Calu3 (cell line): ENCODE data around the gene SHANK2. TPM values are rescaled to one million over a fixed set of nuclear protein-coding genes. Genes with fewer than 3 reads are reported as not detected.

Source experiments
- BruUV-seq: library from RNA; stranded (reverse); fragments of 400-500 nt; replicated peaks from 2 replicates; lab custom pipeline; 2021; lab: Mats Ljungman, UMichigan
- CTCF ChIA-PET: fragments of 300-600 bp; sonication (Branson Sonifier 250); formaldehyde crosslinking; loops from one replicate; lab custom pipeline; 2022; ENCODE audit warnings: antibody characterized with exemption; lab: Charles Lee
- DNase-seq: peaks from one replicate; pipeline ENCODE4 v3.0.0; 2022
- H3K27ac Mint-ChIP-seq: one replicate; pipeline ENCODE4 v1.8.0; 2022; ENCODE audit warnings: mixed read lengths; ENCODE audit not compliant: unreplicated experiment
- H3K27me3 Mint-ChIP-seq: one replicate; pipeline ENCODE4 v1.8.0; 2022; ENCODE audit warnings: mixed read lengths; ENCODE audit not compliant: unreplicated experiment
- H3K36me3 Mint-ChIP-seq: one replicate; pipeline ENCODE4 v1.8.0; 2022; ENCODE audit warnings: mild to moderate bottlenecking, moderate library complexity, mixed read lengths; ENCODE audit not compliant: insufficient read depth, unreplicated experiment
- H3K4me1 Mint-ChIP-seq: one replicate; pipeline ENCODE4 v1.8.0; 2022; ENCODE audit warnings: mild to moderate bottlenecking, low read depth, mixed read lengths; ENCODE audit not compliant: unreplicated experiment
- H3K4me3 Mint-ChIP-seq: one replicate; pipeline ENCODE4 v1.8.0; 2022; ENCODE audit warnings: mild to moderate bottlenecking, low read depth, moderate library complexity, mixed read lengths; ENCODE audit not compliant: unreplicated experiment
- H3K9me3 Mint-ChIP-seq: one replicate; pipeline ENCODE4 v1.8.0; 2022; ENCODE audit warnings: low read depth, mixed read lengths; ENCODE audit not compliant: unreplicated experiment
- CTCF ChIP-seq: fragments of 200-600 bp; IDR thresholded peaks from one replicate; pipeline ENCODE4 v1.8.0; 2022; ENCODE audit warnings: antibody characterized with exemption; ENCODE audit not compliant: unreplicated experiment
- intact Hi-C: fragments of 100-400 bp; cut with micrococcal nuclease; formaldehyde crosslinking; loops from one replicate; pipeline ENCODE4 v1.10.0; 2022; ENCODE audit not compliant: unreplicated experiment
- total RNA-seq: library from RNA; stranded (reverse); gene quantifications from 2 replicates; pipeline ENCODE4 v1.2.3, GENCODE V29; 2022

The SHANK2 gene
- total RNA-seq, 1 experiment from 2014 or later: 118 TPM

GRCh38 chr11:71298761-71299181, 46.4 kb upstream of the SHANK2 start:
- Mint-ChIP-seq H3K36me3 (peaks cover 12% of the 10 kb centered on the region), H3K9me3 (peaks cover under 1% of the 10 kb centered on the region), H3K4me1 (peaks cover 50% of the 10 kb centered on the region), H3K4me3 (peak overlapping the region; percentile 61), H3K27me3 (no peaks in the 10 kb centered on the region), H3K27ac (peak overlapping the region; percentile 98)
- TF ChIP-seq CTCF: no peak
- DNase-seq: no peak
- no TSS peak for BruUV-seq
- CTCF ChIA-PET: interaction anchor here (1.0 to 1.5 kb wide), 6 partner anchors 11 to 46 kb away, joined by 3 to 19 read pairs (median 8); partner anchors contain the start of gene SHANK2
- intact Hi-C loops: loop anchor here (1.0 to 2.0 kb wide), 2 partner anchors 14 to 46 kb away; partner anchors contain the start of gene SHANK2

- H3K27ac Mint-ChIP-seq: peak overlapping the region; percentile 42
- no peak overlapping the region for H3K4me3 Mint-ChIP-seq
- H3K36me3 Mint-ChIP-seq: peaks cover 12% of the 10 kb centered on the region
- H3K4me1 Mint-ChIP-seq: peaks cover 50% of the 10 kb centered on the region
- BruUV-seq: no TSS peak
- CTCF ChIA-PET: no interaction called here
- H3K9me3 Mint-ChIP-seq: no peaks in the 10 kb centered on the region
- TF ChIP-seq CTCF: no peak
- H3K27me3 Mint-ChIP-seq: no peaks in the 10 kb centered on the region
- intact Hi-C loops: loop anchor here (2.0 kb wide), 1 partner anchor 45 kb away; the partner anchor contains the start of gene SHANK2
- no peak for DNase-seq
These were observed 45.7 kb upstream of the SHANK2 start for GRCh38 chr11:71298016-71298550.

- no peaks in the 10 kb centered on the region for H3K27me3 Mint-ChIP-seq
- no peak for TF ChIP-seq CTCF
- intact Hi-C loops: no loop called here
- H3K9me3 Mint-ChIP-seq: peaks cover 4% of the 10 kb centered on the region
- BruUV-seq: no TSS peak
- peaks cover 12% of the 10 kb centered on the region for H3K36me3 Mint-ChIP-seq
- CTCF ChIA-PET: no interaction called here
- no peak overlapping the region for H3K4me3 Mint-ChIP-seq
- DNase-seq: no peak
- peaks cover 30% of the 10 kb centered on the region for H3K4me1 Mint-ChIP-seq
- H3K27ac Mint-ChIP-seq: no peak overlapping the region
These were observed 42.6 kb upstream of the SHANK2 start for GRCh38 chr11:71294846-71295600.

GRCh38 chr11:71293961-71294782, 41.8 kb upstream of the SHANK2 start:
- DNase-seq: no peak
- Mint-ChIP-seq H3K4me3 (no peak overlapping the region), H3K36me3 (peaks cover 6% of the 10 kb centered on the region), H3K4me1 (peaks cover 22% of the 10 kb centered on the region), H3K27me3 (no peaks in the 10 kb centered on the region), H3K9me3 (peaks cover 6% of the 10 kb centered on the region), H3K27ac (no peak overlapping the region)
- TF ChIP-seq CTCF: no peak
- intact Hi-C loops: no loop called here
- BruUV-seq: no TSS peak
- CTCF ChIA-PET: no interaction called here
